DND-41 (cell line): ENCODE data around the gene GPR162.
"Not testable (repeated sequence)": the region's sequence is repeated elsewhere in the genome, so short reads cannot be mapped to it uniquely, and the experiment has no call there.

Experiments
- ATAC-seq: fragments of 200-7000 bp; cut with Tn5 transposase; 3 replicates; pipeline ENCODE4 v1.9.1; 2021; ENCODE audit warnings: low read depth; ENCODE audit not compliant: insufficient read depth
- DNase-seq: peaks from one replicate; pipeline ENCODE4 v3.0.0-alpha.2; 2020
- H2AFZ ChIP-seq: 2 replicates; pipeline ENCODE4 v1.6.0; 2012; ENCODE audit warnings: low read depth, low read length
- H3K27ac ChIP-seq: 2 replicates; pipeline ENCODE4 v1.5.1; 2012; ENCODE audit warnings: low read length, inconsistent platforms
- H3K27me3 ChIP-seq: fragments of 200-600 bp; sonication (generic); 2 replicates; pipeline ENCODE4 v1.6.0; 2012; ENCODE audit warnings: low read length, mild to moderate bottlenecking, inconsistent platforms; ENCODE audit not compliant: insufficient read depth, poor library complexity
- H3K36me3 ChIP-seq: 2 replicates; pipeline ENCODE4 v1.5.1; 2012; ENCODE audit warnings: low read length, inconsistent platforms; ENCODE audit not compliant: insufficient read depth
- H3K4me1 ChIP-seq: 2 replicates; pipeline ENCODE4 v1.5.1; 2012; ENCODE audit warnings: mild to moderate bottlenecking, low read length; ENCODE audit not compliant: insufficient read depth
- H3K4me2 ChIP-seq: 2 replicates; pipeline ENCODE4 v1.6.0; 2012; ENCODE audit warnings: mild to moderate bottlenecking, moderate library complexity, low read length, inconsistent platforms; ENCODE audit not compliant: insufficient read depth
- H3K4me3 ChIP-seq, 2 experiments: fragments of 200-600 bp in 1 of 2; shearing (Covaris generic) in 1 of 2; 2 replicates each; pipeline ENCODE4 v1.5.1; 2012 to 2016; ENCODE audit warnings: inconsistent platforms in 2 of 2, low read length in 2 of 2, mild to moderate bottlenecking in 2 of 2, low read depth in 1 of 2, moderate library complexity in 1 of 2
- H3K79me2 ChIP-seq: 2 replicates; pipeline ENCODE4 v1.6.0; 2012; ENCODE audit warnings: low read length, inconsistent platforms; ENCODE audit not compliant: insufficient read depth
- H3K9ac ChIP-seq: 2 replicates; pipeline ENCODE4 v1.6.0; 2012; ENCODE audit warnings: low read depth, mild to moderate bottlenecking, inconsistent platforms, low read length, moderate library complexity
- H3K9me3 ChIP-seq: 2 replicates; pipeline ENCODE4 v1.5.1; 2012; ENCODE audit warnings: low read length, moderate library complexity, mild to moderate bottlenecking, inconsistent platforms; ENCODE audit not compliant: insufficient read depth, severe bottlenecking
- H4K20me1 ChIP-seq: 2 replicates; pipeline ENCODE4 v1.6.0; 2012; ENCODE audit warnings: low read length; ENCODE audit not compliant: insufficient read depth
- EZH2 ChIP-seq: IDR thresholded peaks from 3 replicates; pipeline ENCODE4 v1.6.1; 2012; ENCODE audit warnings: borderline replicate concordance, low read depth, mild to moderate bottlenecking, moderate library complexity, low read length, inconsistent platforms; ENCODE audit not compliant: severe bottlenecking
- TF ChIP-seq, protein P1 (sequence below): IDR thresholded peaks from 2 replicates; pipeline ENCODE4 v1.5.1; 2012; ENCODE audit warnings: borderline replicate concordance, low read length, moderate library complexity, mild to moderate bottlenecking; ENCODE audit not compliant: poor library complexity, severe bottlenecking; ENCODE audit errors: extremely low read depth

GPR162 gene

DNA sequence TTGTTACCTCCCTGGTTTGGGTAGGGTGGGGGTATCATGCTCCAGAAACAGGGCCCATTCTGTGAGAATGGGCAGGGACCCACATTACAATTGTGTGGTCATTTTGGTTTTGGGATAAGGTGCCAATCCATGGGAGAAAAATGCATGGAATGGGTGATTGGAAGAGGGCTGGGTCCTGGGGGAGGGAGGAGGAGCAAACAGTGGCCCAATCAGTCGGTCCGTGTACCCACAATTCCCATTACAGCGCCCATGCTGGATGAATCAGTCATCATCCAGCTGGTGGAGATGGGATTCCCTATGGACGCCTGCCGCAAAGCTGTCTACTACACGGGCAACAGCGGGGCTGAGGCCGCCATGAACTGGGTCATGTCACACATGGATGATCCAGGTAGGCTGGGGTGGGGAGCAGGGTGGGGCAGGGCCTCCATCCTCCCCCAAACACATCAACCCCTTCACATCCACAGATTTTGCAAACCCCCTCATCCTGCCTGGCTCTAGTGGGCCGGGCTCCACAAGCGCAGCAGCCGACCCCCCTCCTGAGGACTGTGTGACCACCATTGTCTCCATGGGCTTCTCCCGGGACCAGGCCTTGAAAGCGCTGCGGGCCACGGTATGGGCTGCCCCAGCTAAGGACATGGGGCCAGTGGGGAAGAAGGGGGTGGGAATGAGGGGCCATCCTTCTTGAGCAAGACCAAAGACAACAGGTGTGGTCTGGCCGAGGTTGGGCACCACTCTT is 42.1 kb downstream of the GPR162 start:
- peaks cover 17% of the 10 kb centered on the region for H3K4me1 ChIP-seq
- no peak overlapping the region for H3K9ac ChIP-seq
- H3K27ac ChIP-seq, result no peak overlapping the region
- no peaks in the 10 kb centered on the region for H3K9me3 ChIP-seq
- no peak overlapping the region for H3K4me2 ChIP-seq
- ATAC-seq (no peak), DNase-seq (no peak)
- peaks cover 83% of the 10 kb centered on the region for H3K36me3 ChIP-seq
- peaks cover 15% of the 10 kb centered on the region for H3K79me2 ChIP-seq
- no peak overlapping the region for H2AFZ ChIP-seq
- H3K4me3 ChIP-seq, result no peak overlapping the region
- no peaks in the 10 kb centered on the region for H3K27me3 ChIP-seq
- H4K20me1 ChIP-seq, result peaks cover 12% of the 10 kb centered on the region
- no peak for TF ChIP-seq EZH2
- TF ChIP-seq, protein P1, sequence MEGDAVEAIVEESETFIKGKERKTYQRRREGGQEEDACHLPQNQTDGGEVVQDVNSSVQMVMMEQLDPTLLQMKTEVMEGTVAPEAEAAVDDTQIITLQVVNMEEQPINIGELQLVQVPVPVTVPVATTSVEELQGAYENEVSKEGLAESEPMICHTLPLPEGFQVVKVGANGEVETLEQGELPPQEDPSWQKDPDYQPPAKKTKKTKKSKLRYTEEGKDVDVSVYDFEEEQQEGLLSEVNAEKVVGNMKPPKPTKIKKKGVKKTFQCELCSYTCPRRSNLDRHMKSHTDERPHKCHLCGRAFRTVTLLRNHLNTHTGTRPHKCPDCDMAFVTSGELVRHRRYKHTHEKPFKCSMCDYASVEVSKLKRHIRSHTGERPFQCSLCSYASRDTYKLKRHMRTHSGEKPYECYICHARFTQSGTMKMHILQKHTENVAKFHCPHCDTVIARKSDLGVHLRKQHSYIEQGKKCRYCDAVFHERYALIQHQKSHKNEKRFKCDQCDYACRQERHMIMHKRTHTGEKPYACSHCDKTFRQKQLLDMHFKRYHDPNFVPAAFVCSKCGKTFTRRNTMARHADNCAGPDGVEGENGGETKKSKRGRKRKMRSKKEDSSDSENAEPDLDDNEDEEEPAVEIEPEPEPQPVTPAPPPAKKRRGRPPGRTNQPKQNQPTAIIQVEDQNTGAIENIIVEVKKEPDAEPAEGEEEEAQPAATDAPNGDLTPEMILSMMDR, result no peak

DNA sequence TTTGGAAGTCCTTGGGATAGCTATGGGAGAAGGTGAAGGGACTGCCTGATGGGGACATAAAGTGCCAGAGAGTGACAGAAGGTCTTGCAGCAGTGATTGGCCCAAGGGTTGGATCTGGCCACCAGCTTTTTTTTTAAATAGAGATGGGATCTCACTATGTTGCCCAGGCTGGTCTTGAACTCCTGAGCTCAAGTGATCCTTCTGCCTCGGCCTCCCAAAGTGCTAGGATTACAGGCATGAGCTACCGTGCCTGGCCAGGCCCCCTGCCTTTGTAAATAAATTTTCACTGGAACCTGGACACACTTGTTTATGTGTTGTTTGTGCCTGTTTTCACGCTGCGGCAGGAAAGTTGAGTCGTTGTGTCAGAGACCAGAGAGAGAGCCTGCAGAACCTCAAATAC is 43.7 kb downstream of the GPR162 start:
- H3K4me1 ChIP-seq, result peaks cover 32% of the 10 kb centered on the region
- ATAC-seq, H3K27me3 ChIP-seq, H3K9ac ChIP-seq, H2AFZ ChIP-seq, H3K4me2 ChIP-seq, DNase-seq, H3K4me3 ChIP-seq, H3K9me3 ChIP-seq, H3K27ac ChIP-seq: not testable (repeated sequence)
- H4K20me1 ChIP-seq, result peaks cover 28% of the 10 kb centered on the region
- peaks cover 85% of the 10 kb centered on the region for H3K36me3 ChIP-seq
- H3K79me2 ChIP-seq, result peaks cover 30% of the 10 kb centered on the region

DNA sequence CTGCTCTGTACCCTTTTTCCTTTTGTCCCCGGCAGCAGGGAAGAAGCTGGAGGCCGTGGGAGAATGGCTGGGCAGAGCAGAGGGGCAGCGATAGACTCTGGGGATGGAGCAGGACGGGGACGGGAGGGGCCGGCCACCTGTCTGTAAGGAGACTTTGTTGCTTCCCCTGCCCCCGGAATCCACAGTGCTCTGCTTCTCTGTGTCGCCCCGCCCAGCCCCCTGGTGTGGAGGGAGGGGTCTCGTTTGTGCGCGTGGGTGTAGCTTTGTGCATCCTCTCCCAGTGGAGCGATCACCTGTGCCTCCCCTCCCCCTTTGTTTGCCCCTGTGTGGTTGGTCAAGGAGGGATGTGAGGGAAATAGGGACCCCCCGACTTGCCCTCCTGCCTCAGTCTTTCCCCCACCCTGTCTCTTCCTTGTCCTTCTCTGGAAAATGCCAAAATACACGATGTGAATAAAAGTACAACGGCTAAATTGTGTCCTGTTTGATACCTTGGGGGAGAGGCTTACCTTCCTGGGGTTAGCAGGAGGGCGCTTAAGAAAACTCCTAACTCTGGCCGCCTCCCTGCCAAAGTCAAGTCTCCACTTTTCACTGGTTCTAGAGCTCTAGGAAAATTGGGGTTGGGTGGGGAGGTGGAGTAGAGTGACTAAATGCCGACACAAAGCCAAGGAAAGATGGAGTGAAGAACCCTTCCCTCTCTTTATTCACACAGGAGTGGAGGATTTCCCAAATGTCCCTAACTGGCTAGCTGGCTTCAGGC is 44.7 kb downstream of the GPR162 start:
- Histone ChIP-seq H3K9ac (peak overlapping the region; percentile 80), H2AFZ (peak overlapping the region; percentile 75), H3K4me2 (peak overlapping the region; percentile 99), H4K20me1 (peaks cover 36% of the 10 kb centered on the region), H3K4me3 (peak overlapping the region in 1 of 2 experiments; percentile 80; a peak in 2 of 4 replicates), H3K27me3 (no peaks in the 10 kb centered on the region), H3K27ac (peak overlapping the region; percentile 67; the same call in 1 of the 2 replicates), H3K79me2 (peaks cover 34% of the 10 kb centered on the region), H3K4me1 (peaks cover 43% of the 10 kb centered on the region), H3K36me3 (peaks cover 84% of the 10 kb centered on the region), H3K9me3 (no peaks in the 10 kb centered on the region)
- no peak for DNase-seq
- no peak for ATAC-seq
- TF ChIP-seq EZH2, result no peak
- TF ChIP-seq, protein P1, result no peak

DNA sequence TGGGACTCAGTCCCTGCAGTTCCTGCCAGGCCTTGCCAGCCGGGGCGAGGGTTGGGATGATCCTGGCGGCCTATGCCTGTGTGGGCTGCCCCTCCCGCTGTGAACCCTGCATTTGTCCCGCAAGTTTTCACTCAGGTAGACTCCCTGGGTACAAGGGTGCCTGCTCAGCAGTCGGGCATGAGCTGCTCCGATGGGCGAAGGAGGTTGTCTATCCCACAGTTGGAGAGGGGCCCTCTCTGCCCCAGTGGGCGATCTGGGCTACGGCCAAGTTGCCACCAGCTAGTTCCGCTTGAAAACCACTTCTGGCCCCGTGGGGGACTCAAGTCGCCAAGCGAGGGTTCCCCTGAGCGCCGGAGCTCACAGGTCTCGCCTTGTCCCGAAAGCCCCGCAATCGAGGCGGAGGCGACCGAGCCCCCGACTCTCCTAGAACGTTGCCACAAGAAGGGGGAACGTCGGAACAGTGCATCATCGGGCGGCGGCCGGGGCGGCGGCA is 45.3 kb downstream of the GPR162 start:
- Histone ChIP-seq H3K79me2 (peaks cover 39% of the 10 kb centered on the region), H3K4me1 (peaks cover 49% of the 10 kb centered on the region), H3K9me3 (no peaks in the 10 kb centered on the region), H3K27ac (peak overlapping the region; percentile 67), H3K9ac (peak overlapping the region; percentile 80), H3K4me2 (peak overlapping the region; percentile 99), H3K27me3 (no peaks in the 10 kb centered on the region), H3K36me3 (peaks cover 84% of the 10 kb centered on the region), H2AFZ (peak overlapping the region; percentile 75), H3K4me3 (peak overlapping the region; percentile 24 to 80; a peak in 3 of 4 replicates), H4K20me1 (peaks cover 42% of the 10 kb centered on the region)
- ATAC-seq (peak; percentile 4; the same call in 2 of the 3 replicates), DNase-seq (no peak)
- TF ChIP-seq EZH2, result no peak
- TF ChIP-seq, protein P1, result no peak
